Measurements from ENCODE around the gene MAP3K14. TPM values are rescaled to one million over a fixed set of nuclear protein-coding genes. Genes with fewer than 3 reads are reported as not detected.

Gene MAP3K14
- total and polyA plus RNA-seq, 7 donors, result 12.4 to 53.5 (median 24.6) TPM

DNA sequence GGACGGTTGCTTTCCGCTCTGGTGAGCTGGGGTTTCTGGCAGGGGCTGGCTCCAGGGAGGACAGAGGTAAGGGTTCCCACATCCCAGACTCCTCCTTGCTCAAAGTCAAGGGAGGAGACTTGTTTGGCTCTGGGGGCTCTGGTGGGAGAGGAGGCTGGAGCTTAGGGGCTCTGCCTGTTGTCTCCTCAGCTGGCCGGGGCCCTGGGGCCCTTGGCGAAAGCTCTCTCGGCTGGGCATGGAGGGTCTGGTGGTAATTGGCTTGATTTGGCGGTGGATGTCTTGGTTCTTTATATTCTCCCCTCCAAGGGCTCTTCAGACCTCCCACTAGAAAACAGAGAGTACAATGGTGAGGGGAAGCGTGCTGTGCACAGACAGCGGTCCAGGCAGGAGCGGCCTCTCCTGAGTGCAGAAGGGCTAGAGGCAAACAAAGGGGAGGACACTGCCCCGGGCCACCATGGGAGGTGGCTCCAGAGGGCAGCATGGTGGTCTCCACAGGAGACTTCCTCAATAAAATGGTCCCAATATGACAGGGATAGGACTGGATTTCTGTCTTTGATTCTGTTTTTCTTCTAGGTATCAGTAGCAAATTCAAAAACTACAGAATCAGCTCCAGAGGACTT, 49.3 kb downstream of the MAP3K14 start:
- no peak overlapping the region for H3K27ac ChIP-seq
- intact Hi-C loops (cut with DNase I), result loop anchor here in 1 of 2 donors (10.0 kb wide), 1 partner anchor 47 kb away; the partner anchor contains the start of gene MAP3K14

DNA sequence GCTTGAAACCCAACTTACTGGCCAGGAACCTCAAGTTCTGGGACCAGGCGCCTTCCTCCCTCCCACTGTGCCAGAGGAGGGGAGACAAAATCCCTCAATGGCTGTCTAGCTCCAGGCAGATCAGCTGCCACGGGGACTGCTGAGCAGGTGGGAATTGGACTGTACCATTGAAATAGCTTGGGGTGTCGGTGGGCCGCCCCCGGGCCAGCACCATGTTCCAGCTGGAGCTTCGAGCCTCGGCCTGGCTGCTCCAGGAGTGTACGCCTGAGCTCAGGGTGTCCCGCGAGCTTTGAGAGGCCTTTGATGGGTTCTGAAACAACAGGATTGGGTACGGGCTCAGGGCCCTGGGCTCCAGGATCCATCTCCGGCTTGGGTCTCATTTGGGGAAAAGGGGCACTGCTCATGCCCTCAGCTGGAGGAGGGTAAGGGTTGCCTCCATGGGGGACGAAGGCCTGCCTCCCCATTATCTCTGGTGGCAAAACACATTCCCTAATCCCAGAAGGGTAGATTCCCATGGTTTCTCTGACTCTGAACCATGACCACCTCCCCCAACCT, 50.4 kb downstream of the MAP3K14 start:
- 82 to 88% (median 82%) methylated on average over 13 of the region's 13 CpGs for WGBS, 3 donors
- peaks cover 23 to 91% of the 10 kb centered on the region in 2 donors for H3K36me3 ChIP-seq (ENCODE audit: insufficient read depth in 1 of 2, low read depth in 1 of 2)
- no peak overlapping the region for H3K4me3 ChIP-seq
- intact Hi-C loops (cut with DNase I), result loop anchor here in 1 of 2 donors (10.0 kb wide), 1 partner anchor 48 kb away; the partner anchor contains the start of gene MAP3K14
- H3K27ac ChIP-seq, result peak overlapping the region; percentile 74
- TF ChIP-seq, protein P1, sequence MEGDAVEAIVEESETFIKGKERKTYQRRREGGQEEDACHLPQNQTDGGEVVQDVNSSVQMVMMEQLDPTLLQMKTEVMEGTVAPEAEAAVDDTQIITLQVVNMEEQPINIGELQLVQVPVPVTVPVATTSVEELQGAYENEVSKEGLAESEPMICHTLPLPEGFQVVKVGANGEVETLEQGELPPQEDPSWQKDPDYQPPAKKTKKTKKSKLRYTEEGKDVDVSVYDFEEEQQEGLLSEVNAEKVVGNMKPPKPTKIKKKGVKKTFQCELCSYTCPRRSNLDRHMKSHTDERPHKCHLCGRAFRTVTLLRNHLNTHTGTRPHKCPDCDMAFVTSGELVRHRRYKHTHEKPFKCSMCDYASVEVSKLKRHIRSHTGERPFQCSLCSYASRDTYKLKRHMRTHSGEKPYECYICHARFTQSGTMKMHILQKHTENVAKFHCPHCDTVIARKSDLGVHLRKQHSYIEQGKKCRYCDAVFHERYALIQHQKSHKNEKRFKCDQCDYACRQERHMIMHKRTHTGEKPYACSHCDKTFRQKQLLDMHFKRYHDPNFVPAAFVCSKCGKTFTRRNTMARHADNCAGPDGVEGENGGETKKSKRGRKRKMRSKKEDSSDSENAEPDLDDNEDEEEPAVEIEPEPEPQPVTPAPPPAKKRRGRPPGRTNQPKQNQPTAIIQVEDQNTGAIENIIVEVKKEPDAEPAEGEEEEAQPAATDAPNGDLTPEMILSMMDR (IDR thresholded peaks at IDR 0.05), result no peak
- DNase-seq (no peak), ATAC-seq (no peak)
- no peaks in the 10 kb centered on the region for H3K27me3 ChIP-seq (ENCODE audit: insufficient read depth in 3 of 3, low read length in 2 of 3)
- H3K4me1 ChIP-seq, result peaks cover 55% of the 10 kb centered on the region
- H3K9me3 ChIP-seq, result no peaks in the 10 kb centered on the region

More for the DNA sequence above, 49.3 kb downstream of the MAP3K14 start:
- TF ChIP-seq, protein P1 (IDR thresholded peaks at IDR 0.05), result no peak
- no peak for DNase-seq
- Histone ChIP-seq H3K4me1 (peaks cover 44% of the 10 kb centered on the region), H3K27me3 (ENCODE audit: insufficient read depth in 3 of 3, low read length in 2 of 3) (no peaks in the 10 kb centered on the region), H3K36me3 (ENCODE audit: insufficient read depth in 1 of 2, low read depth in 1 of 2) (peaks cover 23 to 100% of the 10 kb centered on the region in 2 donors), H3K9me3 (no peaks in the 10 kb centered on the region), H3K4me3 (no peak overlapping the region)
- no peak for ATAC-seq
- WGBS, 3 donors, result 91 to 96% (median 92%) methylated on average over 9 to 10 of the region's 10 CpGs

- peaks cover 23 to 85% of the 10 kb centered on the region in 2 donors for H3K36me3 ChIP-seq (ENCODE audit: insufficient read depth in 1 of 2, low read depth in 1 of 2)
- H3K27me3 ChIP-seq (ENCODE audit: insufficient read depth in 3 of 3, low read length in 2 of 3), result no peaks in the 10 kb centered on the region
- 35 to 63% (median 39%) methylated on average over 1 of the region's 1 CpG for WGBS, 3 donors
- DNase-seq (peak; percentile 47 to 76), ATAC-seq (peak; percentile 54 to 70 (median 64))
- peaks cover 61% of the 10 kb centered on the region for H3K4me1 ChIP-seq
- intact Hi-C loops (cut with DNase I), result loop anchor here in 1 of 2 donors (10.0 kb wide), 1 partner anchor 49 kb away; the partner anchor contains the start of gene MAP3K14
- no peaks in the 10 kb centered on the region for H3K9me3 ChIP-seq
- H3K4me3 ChIP-seq, result no peak overlapping the region
- TF ChIP-seq, protein P1 (IDR thresholded peaks at IDR 0.05), result no peak
- H3K27ac ChIP-seq, result peak overlapping the region; percentile 74
Observed at GRCh38 chr17:45265821-45266220, 51.0 kb downstream of the MAP3K14 start.

- WGBS, 3 donors, result 81 to 89% (median 83%) methylated on average over 8 of the region's 8 CpGs
- no peak for ATAC-seq
- Histone ChIP-seq H3K27ac (no peak overlapping the region), H3K27me3 (ENCODE audit: insufficient read depth in 3 of 3, low read length in 2 of 3) (no peaks in the 10 kb centered on the region), H3K36me3 (ENCODE audit: insufficient read depth in 1 of 2, low read depth in 1 of 2) (peaks cover 19 to 77% of the 10 kb centered on the region in 2 donors), H3K9me3 (no peaks in the 10 kb centered on the region), H3K4me1 (peaks cover 67% of the 10 kb centered on the region), H3K4me3 (no peak overlapping the region)
- no peak for DNase-seq
- TF ChIP-seq, protein P1 (IDR thresholded peaks at IDR 0.05), result no peak
- intact Hi-C loops (cut with DNase I), result loop anchor here (5.0 to 10.0 kb wide), 2 partner anchors 50 to 117 kb away; partner anchors contain the start of gene MAP3K14 (in 1 of the 2)
Observed at GRCh38 chr17:45264988-45265387, 51.8 kb downstream of the MAP3K14 start.
